SHP77 (cell line): ENCODE results near the gene AUTS2.
"Not testable (repeated sequence)": the region's sequence is repeated elsewhere in the genome, so short reads cannot be mapped to it uniquely, and the experiment has no call there.

ENCODE experiments used
- DNase-seq, 2 experiments: peaks; one replicate each; lab custom pipeline; 2025; lab: John Stamatoyannopoulos, UW

AUTS2 gene

DNA sequence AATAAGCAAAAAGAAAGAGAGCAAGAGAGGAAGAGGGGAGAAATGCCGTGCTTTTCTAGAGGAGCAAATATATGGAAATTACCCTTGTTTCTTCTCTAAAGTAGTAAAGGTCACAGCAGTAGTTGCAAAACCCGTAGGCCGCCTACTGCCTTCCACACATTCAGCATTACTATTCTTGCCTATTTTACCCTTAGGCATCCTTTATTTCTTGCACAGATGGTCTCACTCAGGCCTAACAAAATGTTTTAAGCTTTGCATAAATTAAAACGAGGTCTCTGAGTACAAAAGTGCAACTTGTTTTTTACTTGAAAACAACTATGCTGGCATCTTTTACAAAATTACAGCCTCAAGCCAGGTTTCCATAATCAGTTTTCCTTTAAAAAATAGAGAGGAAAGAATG, 644.6 kb downstream of the AUTS2 start:
- no peak for DNase-seq

DNA sequence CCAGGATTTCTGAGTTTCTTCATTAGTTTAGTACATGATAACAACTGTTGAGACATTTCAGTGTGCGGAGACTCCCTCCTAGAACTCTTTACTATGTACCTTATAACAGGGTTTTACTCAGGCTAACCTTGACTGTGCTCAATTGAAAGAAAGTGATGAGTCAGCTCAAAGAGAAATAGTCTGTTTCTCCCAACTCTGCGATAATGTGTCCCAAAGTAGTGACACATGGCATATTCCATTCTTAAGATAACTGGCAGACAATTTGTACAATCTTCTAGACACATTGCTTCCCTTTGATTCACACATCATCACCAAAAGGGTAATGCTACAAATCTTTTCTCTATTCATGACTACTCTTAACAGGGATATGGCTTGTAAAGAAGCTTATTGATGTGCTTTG, 645.2 kb downstream of the AUTS2 start:
- no peak for DNase-seq

DNA sequence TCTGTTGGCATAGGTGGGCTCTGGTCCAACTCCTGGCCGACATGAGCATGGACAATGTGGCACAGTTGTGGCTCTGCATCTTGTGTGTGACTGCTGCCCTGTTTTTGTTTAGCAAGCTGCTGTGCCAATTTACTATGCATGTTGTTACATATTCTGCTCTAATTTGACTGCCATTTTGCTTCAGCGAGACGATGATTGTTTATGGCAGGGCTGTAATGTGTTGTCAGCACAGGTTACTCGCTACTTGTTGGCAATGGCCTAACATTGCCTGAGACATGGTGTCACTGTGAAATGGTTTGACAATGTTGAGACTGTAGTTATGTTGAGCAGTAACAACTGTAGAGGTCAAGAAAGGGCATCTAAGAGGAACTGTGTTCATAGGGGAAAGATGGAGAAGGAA, 659.6 kb downstream of the AUTS2 start:
- no peak for DNase-seq

DNA sequence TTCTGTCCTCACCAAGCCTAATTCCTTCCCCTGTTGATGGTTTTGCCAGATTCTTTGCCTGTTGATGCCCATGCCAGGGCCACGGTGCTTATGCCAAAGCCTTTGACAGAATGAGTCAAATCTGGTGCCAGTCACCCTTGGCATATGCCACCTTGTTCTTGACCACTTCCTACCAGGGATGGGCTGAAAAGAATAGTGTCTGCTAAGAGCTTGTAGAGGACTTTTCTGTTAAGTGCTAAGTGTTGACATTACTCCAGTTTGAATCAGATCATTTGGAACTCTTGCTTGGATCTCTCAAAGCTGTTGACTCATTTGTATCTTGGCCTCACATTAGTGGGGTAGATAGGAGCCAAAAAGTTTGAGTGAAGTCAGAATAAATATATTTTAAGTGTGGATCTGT, 661.2 kb downstream of the AUTS2 start:
- no peak for DNase-seq

DNA sequence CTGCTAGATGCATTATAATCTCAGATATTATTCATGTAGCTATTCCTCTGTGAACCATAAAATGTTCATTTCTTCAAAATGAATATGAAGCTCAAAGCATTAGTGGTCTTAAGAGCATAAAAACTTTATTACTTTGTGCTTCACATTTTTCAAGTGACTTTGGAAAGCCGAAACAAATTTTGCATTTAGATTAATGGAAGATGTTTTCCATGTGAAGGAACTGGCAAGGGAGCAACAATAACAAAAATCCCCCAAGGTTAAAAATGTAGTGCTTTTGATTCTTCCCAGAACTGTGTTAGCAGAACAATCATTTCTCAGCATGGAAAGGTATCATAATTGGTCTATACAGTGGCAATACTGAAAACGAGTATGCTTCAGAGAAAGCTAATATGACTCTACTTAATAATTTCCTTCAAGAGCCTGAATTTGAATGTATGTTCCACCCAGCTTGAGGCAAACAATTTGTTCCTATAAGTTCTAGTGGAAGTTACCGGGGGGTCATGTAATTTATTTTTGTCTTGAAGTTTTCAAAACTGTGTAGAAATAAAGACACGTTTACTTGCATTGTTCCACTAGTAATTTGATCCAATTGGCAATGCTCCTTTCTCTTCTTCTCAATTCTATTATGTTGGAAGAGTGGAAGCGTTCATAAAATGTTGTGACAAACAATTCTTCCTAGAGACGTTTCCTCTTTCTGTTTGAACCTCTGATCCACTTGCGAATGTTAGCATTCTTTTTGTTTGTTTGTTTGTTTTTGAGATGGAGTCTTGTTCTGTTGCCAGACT, 665.4 kb downstream of the AUTS2 start:
- DNase-seq: no peak

DNA sequence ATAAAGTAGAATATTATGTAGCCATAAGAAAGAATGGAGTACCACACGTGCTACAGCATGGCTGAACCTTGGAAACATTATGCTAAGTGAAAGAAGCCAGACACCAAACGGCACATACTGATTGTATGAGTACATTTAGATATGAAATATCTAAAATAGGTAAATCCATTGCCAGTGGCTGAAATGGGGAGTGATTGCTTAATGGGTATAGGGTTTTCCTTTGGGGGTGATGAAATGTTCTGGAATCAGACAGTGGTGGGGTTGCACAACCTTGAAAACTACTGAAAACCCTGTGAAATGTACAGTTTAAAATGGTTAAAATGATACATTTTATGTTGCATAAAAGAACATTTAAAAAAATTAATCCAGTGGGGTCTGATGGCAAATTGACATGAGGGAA, 667.9 kb downstream of the AUTS2 start:
- DNase-seq: no peak

DNA sequence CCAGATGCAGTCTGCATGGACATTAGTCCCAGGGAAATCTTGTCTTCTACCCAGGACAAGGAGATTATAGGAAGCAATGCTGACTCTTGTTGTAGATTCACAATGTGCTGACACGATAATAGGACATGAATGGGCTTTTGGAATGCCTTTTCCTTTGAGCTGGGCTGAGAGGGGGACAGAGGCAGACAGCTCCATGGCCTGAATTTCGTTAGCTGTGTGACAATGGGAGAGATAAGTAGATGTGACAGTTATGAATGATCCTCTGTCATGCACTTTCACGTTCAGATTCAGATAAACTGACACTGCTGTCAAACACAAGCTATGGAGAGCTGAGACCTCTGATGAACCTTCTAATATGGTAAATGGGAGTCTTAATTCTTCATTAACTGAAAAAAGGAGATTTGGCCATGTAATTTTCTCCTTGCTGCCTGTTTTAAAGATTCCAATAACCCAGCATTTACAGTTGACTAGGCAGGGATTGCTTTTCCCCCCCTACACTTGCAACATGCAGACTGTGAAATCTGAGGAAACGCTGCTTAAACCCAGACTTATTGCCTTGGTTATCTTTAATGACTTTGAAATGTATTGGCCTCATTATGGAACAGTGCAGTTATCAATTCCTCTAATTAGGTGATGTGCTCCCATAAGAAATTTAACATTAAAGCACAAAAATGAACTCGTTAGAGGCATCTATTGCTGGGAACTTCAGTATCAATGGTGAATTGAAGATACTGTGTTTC, 669.3 kb downstream of the AUTS2 start:
- no peak for DNase-seq

DNA sequence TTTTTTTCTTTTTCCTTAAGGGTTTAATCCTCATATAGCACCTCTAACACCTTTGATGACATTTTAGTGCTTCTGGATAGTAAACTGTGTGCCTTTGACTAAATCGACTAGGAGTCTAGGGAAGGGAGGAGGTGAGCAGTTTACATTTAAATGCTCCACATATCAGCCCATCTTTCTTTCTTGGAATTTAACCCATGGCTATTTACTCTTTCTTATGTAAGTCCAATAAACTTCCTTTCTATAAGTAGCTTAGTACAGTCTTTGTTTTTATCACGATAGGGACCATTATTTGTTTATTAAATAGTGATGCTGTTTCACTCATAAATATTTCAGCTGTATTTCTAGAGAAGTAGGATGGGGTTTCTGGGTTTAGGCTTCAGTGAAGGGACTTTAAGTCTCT, 669.9 kb downstream of the AUTS2 start:
- DNase-seq: no peak

DNA sequence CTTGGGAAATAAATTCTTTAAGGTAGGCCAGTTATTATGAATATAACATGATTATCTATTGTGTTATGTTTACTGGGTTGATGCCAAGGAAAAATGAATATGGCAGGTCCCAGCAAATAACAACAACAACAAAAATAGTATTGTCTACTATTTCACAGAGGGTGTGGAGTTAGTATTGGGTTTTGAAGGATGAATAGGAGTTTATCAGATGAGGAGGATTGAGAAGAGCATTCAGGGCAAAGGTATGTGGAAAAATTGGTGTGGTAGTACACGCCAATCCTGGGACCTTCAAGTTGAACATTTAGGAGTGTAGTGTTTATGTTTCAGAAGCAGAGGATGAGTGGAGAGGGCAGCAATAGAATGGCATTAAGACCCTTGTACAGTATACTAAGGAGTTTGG, 671.9 kb downstream of the AUTS2 start:
- no peak for DNase-seq

DNA sequence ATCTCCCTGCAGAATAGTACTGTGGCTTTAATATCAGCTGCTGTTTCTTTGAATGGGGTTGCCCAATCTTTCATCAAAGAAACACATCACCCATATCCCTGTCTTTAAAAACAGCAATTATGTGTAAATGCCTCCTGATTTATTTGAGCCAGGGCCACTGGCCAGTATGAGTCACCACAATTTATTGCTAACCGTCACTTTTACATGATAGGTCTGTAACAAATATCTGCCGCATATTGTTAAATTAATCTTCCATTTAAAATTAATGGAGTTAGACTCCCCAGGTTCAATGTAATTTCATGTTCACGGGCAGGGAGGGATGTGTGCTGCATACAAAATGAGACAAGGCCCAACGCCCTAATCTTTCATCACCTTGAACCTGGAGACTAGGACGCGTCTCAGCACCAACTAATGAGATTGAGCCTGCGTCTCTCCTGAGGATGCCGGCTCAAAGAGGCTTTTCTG, 673.4 kb downstream of the AUTS2 start:
- peak in 1 of 2 experiments; percentile 27 for DNase-seq

DNA sequence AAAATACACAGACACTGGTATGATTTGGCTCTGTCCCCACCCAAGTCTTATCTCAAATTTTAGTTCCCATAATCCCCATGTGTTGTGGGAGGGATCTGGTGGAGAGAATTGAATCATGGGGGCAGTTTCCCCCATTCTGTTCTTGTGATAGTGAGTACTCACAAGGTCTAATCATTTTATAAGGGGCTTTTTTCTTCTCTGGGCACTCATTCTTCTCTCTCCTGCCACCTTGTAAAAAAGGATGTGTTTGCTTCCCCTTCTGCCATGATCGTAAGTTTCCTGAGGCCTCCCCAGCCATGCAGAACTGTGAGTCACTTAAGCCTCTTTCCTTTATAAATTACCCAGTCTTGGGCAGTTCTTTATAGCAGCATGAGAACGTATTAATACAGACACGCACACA, 677.3 kb downstream of the AUTS2 start:
- DNase-seq: not testable (repeated sequence)

DNA sequence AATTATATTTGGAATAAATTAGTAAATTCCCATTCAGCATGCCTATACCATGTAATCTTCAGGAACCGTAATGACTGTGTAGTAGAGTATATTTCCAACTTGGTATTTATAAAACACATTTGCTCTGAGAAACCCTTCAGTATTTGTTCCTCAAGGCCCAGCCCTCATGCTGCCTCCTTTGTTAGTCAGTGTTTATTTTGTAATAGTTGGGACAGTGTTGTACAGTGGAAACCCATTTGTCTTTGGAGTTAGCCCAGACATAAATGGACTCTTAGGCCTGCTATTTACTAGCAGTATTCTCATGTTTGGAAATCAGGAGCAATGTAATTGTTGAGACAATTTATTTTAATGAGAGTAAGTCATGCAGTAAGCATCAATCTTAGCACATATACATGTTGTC, 686.9 kb downstream of the AUTS2 start:
- no peak for DNase-seq

DNA sequence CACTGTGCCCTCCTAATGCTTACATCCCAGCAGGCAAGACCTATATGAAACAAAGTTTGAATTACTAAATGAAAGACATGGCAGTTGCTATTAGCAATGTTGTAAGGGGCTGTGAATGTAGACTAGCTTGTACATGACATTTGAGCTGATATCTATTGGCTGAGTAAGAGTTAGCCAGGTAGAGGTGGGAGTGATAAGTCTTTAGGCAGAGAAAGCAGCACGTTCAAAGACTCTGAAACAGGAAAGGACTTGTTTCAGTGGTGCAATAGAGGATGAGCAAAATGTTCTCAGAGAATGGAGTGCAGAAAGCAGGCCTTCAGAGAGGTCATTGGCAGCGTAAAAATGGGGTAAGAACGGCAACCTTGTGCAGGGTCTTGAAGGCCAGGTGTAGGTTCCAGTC, 687.6 kb downstream of the AUTS2 start:
- no peak for DNase-seq

DNA sequence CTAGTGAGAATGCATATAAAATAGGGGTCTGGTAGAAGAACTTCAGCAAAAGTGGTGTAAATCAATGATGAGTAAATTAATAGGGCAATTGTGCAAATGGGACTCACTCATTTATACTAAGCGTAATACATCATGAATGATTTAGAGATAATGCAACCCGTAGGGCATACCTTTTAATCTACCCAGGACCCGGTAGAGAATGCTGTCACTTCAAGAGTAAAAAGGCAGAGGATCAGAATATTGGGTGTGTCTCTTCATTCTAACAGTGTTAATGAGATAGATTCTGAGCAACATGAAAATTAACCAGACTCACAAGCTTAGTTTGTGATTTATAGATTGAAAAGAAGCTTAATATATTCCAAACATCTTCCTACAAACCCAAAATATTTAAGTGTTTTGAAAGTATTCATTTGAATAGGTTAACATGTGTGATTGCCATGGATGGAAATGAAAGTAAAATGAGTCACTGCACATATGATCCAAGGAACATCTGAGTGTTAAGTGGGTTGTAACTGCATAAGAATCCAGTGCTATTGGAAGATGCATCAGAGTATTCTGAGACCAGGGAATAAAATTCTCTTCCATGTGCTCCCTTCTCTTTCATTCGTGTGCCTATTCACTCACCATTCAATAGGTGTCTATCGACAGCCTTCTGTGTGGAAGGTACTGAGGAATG, 690.6 kb downstream of the AUTS2 start:
- no peak for DNase-seq

DNA sequence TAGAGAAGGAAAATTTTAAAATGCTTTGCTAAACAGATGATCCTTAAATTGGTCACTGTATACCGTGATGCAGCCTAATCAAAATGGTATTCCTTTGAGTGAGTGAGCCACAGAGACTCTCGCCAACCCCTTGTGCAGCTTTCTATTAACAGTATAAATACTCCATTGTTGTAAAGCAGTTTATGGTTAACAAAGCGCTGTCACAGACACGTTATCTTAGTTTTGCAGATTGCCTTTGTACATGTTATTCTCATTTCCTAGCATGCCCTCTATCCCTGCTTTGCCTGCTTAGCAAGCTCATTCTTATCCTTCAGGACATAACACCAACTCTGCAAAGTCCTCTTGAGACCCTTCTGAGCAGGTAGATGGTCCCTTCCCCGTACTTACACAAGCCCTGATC, 694.4 kb downstream of the AUTS2 start:
- no peak for DNase-seq

DNA sequence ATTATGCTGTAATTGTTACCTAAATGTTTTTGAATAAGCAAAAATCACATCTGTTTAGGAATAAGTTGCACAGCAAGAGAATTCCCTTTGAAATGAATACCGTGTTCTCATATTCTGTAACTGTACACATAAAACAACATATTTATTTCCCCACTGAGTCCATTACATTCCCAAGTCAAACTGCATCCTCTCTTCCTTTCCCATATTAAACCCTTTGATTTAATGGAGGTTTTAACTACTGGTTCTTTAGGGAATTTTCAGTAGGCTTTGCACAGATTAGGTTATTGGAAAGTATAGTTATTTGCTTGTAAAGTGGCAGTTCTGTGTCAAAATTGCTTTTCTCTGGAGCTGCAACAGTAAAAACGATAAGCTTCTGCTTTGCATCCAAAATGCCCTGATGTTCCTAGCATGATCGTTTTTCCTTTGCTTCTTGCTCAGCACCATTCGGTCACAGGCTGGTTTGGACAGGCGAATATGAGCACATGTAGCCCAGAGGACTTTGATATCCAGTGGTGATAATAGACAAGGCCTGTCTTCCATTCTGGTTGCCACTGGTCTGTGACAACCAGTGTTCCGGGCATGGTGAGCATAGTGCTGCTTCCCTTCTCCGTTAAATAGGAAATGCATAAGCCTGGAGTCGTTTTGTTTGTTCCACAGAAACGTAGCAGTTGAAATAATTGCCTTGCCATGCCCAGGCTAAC, 696.1 kb downstream of the AUTS2 start:
- DNase-seq: no peak

DNA sequence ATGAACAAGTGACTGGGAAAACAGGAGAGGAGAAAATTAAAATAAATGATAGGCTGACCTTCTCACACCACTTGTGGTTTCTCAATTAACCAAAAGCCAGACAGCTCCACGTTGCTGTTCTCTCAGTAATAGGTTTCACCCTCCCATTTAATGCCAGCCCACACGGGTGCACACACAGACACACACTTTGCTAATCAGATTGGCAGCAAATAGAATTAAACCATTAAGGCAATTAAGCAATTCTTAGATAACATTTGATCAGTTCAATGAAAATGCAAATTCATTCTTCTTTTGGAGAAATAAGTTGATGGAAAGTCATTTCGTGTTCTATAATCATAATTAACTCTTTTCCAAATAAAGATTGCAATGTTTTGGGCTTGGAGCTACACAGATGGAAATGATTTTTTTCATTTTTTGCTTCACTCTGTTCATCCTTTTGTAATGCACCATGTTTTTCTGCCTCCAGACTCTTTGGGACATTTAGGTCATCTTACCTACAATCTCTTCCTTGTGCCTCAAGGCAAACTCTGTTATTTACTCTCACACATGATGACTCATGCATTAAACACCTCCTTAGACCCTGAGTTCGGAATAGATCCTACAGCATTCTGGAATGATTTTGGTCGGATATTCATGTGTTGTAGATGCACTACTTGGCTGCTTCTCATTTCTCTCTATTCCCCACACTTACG, 700.7 kb downstream of the AUTS2 start:
- DNase-seq: no peak

DNA sequence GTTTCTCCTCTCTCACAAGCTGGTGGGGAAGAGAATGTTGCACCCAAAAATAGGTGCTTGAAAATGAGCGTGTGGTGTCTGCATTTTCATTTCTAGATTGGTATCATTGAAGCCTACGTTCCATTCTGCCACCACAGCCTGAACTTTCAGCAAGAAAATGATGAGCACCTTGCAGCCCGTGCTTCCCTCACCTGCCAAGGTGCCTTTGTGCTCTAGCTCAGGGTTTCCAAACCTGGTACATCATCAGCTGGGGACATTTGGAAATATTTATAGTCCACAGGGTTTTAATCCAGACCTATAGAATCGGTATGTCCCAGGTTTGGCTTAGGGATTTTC, 701.2 kb downstream of the AUTS2 start:
- DNase-seq: no peak

DNA sequence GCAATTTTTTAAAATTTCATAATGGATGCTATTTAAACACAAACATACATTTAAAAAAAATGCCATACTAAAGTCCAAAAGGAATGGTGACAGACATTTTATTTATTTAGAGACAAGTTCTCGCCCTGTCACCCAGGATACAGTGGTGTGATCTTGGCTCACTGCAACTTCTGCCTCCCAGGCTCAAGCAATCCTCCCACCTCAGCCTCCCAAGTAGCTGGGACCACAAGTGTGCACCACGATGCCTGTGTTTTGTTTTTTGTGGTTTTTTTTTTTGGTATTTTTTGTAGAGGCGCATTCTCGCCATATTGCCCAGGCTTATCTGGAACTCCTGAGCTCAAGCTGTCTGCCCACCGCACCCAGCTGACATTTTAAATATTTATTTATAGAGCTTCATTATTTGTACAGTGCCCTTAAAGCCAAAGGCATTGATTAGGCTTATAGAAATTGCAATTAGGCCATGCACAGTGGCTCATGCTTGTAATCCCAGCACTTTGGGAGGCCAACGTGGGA, 703.5 kb downstream of the AUTS2 start:
- no peak for DNase-seq

DNA sequence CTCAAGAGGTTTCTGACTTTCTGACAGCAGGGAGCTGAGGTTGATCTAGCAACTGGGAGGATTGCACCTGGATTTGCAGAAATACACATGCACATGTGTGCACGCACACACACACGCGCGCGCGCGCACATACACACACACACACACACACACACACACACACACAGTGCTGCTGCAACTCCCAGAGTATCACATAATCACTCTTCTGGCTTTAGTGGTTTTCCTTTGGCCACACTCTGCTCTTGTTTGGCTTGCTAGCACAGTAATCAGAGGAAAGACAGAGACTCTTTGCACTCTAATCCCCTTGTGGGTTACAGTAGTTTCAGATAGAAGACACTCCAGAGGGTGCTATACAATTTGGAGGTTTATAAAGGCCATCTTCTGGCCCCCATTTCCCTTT, 705.0 kb downstream of the AUTS2 start:
- DNase-seq: no peak

DNA sequence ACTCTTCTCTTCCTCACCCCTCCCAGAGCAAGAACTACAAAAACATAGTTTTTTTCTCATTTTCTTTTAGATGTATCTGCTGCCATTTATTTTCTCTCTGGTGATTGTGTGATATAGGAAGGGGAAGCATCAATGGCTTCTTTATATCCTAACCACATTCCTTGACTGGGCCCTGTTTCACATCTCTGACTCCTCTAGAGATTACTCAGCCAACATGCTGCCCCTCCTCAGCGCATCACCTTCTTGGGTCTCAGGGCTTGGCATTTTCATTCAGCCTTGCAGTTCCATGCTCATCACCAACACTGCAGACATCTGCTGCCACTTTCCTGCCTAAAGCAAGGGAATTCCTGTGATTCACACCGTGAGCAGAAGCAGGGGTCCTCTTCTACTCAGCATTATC, 705.5 kb downstream of the AUTS2 start:
- no peak for DNase-seq

DNA sequence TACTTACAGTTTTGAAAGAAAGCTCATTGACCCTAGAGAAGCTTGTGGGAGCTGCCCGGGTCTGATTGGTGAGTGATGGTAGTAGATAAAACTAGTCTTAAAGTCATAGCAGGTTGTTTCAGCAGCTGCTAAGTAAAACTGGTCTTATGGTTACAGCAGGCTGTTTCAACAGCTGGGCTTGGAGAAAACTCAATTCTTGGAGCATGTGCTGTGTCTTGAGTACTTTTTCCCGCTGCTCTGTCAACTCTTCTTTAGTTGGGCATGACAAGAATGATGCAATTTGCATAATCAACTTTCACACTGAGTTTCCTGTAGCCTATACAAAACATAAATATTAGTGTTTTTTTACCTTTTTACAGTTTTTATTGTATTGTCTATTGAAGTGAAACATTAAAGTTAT, 707.9 kb downstream of the AUTS2 start:
- DNase-seq: no peak
